K562 (cell line): ENCODE measurements around the gene FRYL. TPM values are rescaled to one million over a fixed set of nuclear protein-coding genes. Genes with fewer than 3 reads are reported as not detected.

ENCODE experiments used
- ATAC-seq: fragments of 200-7000 bp; cut with Tn5 transposase; 3 replicates; pipeline ENCODE4 v1.9.1; 2020; ENCODE audit warnings: moderate library complexity
- BruUV-seq: library from RNA; stranded (reverse); fragments of 400-500 nt; replicated peaks from 2 replicates; lab custom pipeline; 2021; lab: Mats Ljungman, UMichigan
- CTCF ChIA-PET: fragments of 300-600 bp; formaldehyde crosslinking; extraction: SDS; loops from one replicate; lab custom pipeline; 2021; ENCODE audit warnings: low intra/inter-chr PET ratio; lab: Yijun Ruan, JAX
- POLR2A ChIA-PET: fragments of 300-600, 350-650 bp; sonication (Branson Sonifier 250); formaldehyde crosslinking; extraction: SDS; loops from one replicate; lab custom pipeline; 2021; ENCODE audit warnings: antibody characterized with exemption, inconsistent platforms; lab: Yijun Ruan, JAX
- DNase-seq, 4 experiments: peaks; one replicate each; pipeline versions ENCODE4 v3.0.0 to v3.0.0-alpha.2; 2011 to 2018; ENCODE audit warnings: low spot score in 3 of 4, mixed read lengths in 3 of 4; ENCODE audit errors: extremely low read depth in 1 of 4
- FAIRE-seq: peaks from 2 replicates; lab custom pipeline; 2011; peaks lifted over from hg19 to GRCh38; lab: Jason Lieb, UNC
- H2AFZ ChIP-seq: 2 replicates; pipeline ENCODE4 v1.6.0; 2011; ENCODE audit warnings: low read depth, low read length, control low read depth, inconsistent platforms
- H3K27ac ChIP-seq: fragments of 200-600 bp; 3 replicates; pipeline ENCODE4 v1.8.0; 2011; ENCODE audit warnings: low read depth, mild to moderate bottlenecking, control low read depth, inconsistent platforms, low read length, moderate library complexity, mixed read lengths; ENCODE audit errors: extremely low read depth
- H3K27me3 ChIP-seq, 2 experiments: fragments of 300-600 bp in 1 of 2; 2 replicates in 1 of 2; 3 replicates in 1 of 2; pipeline versions ENCODE4 v1.6.0 to v1.8.0; 2011; ENCODE audit warnings: inconsistent platforms in 2 of 2, low read length in 2 of 2, mild to moderate bottlenecking in 1 of 2, mixed read lengths in 1 of 2, moderate library complexity in 1 of 2; ENCODE audit not compliant: control insufficient read depth in 2 of 2, insufficient read depth in 2 of 2
- H3K36me3 ChIP-seq: fragments of 300-600 bp; 3 replicates; pipeline ENCODE4 v1.8.0; 2011; ENCODE audit warnings: mild to moderate bottlenecking, low read length, inconsistent platforms; ENCODE audit not compliant: control insufficient read depth, insufficient read depth
- H3K4me1 ChIP-seq, 2 experiments: fragments of 200-600 bp in 1 of 2; replicated peaks in 1 of 2; 2 replicates in 1 of 2; 3 replicates in 1 of 2; pipeline versions ENCODE4 v1.5.1 to v1.8.0; 2011; ENCODE audit warnings: inconsistent platforms in 2 of 2, low read length in 2 of 2, mild to moderate bottlenecking in 1 of 2, mixed read lengths in 1 of 2, moderate library complexity in 1 of 2; ENCODE audit not compliant: control insufficient read depth in 2 of 2, insufficient read depth in 2 of 2
- H3K4me2 ChIP-seq: 2 replicates; pipeline ENCODE4 v1.6.1; 2011; ENCODE audit warnings: low read length, control low read depth, inconsistent platforms, mixed read lengths; ENCODE audit not compliant: insufficient read depth
- H3K4me3 ChIP-seq: fragments of 200-600 bp; sonication (generic), shearing (Covaris generic); 2 replicates; pipeline ENCODE4 v1.5.1; 2016; ENCODE audit warnings: control low read depth, inconsistent platforms
- H3K79me2 ChIP-seq: fragments of 200-600 bp; 3 replicates; pipeline ENCODE4 v1.8.0; 2011; ENCODE audit warnings: low read length, inconsistent platforms; ENCODE audit not compliant: control insufficient read depth, insufficient read depth
- H3K9ac ChIP-seq, 2 experiments: 2 replicates each; pipeline versions ENCODE4 v1.6.0 to v1.6.1; 2011; ENCODE audit warnings: low read depth in 2 of 2, low read length in 2 of 2, control low read depth in 1 of 2, inconsistent platforms in 1 of 2, mild to moderate bottlenecking in 1 of 2, mixed read lengths in 1 of 2; ENCODE audit not compliant: insufficient read depth in 1 of 2
- H3K9me1 ChIP-seq: one replicate; pipeline ENCODE4 v1.6.0; 2011; ENCODE audit warnings: inconsistent platforms, mild to moderate bottlenecking, low read length, moderate library complexity; ENCODE audit not compliant: control insufficient read depth, insufficient read depth
- H3K9me3 ChIP-seq: replicated peaks from 2 replicates; pipeline ENCODE4 v1.5.1; 2011; ENCODE audit warnings: low read depth, low read length, inconsistent platforms; ENCODE audit not compliant: control insufficient read depth, insufficient read depth
- H4K20me1 ChIP-seq: replicated peaks from 2 replicates; pipeline ENCODE4 v1.6.1; 2011; ENCODE audit warnings: low read length, inconsistent platforms, mixed read lengths; ENCODE audit not compliant: control insufficient read depth, insufficient read depth
- MCM5 ChIP-seq: fragments of 450-650 bp; IDR thresholded peaks from 2 replicates; pipeline ENCODE4 v1.6.1; 2016; ENCODE audit warnings: low read depth
- MEIS2 ChIP-seq: fragments of 450-650 bp; IDR thresholded peaks from 2 replicates; pipeline ENCODE4 v1.6.1; 2014; ENCODE audit warnings: mild to moderate bottlenecking; ENCODE audit not compliant: partially characterized antibody
- ZNF274 ChIP-seq: IDR thresholded peaks from 2 replicates; pipeline ENCODE4 v1.6.1; 2011; ENCODE audit warnings: low read depth, mild to moderate bottlenecking, low read length, moderate library complexity, borderline replicate concordance
- WGBS: fragments of 100-300 bp; shearing (Covaris generic); methylation state at CpG from one replicate; pipeline ENCODE4 v1.1.6; 2016; ENCODE audit warnings: low coverage, mixed read lengths; ENCODE audit not compliant: insufficient coverage; ENCODE audit errors: missing lambda C conversion rate; 5-methylcytosine and 5-hydroxymethylcytosine counted together
- in situ Hi-C: fragments of 300-500 bp; cut with MboI; formaldehyde crosslinking; loops from 4 replicates; pipeline ENCODE4 v1.15.0; 2018; ENCODE audit warnings: inconsistent platforms, mixed read lengths
- intact Hi-C: fragments of 100-400 bp; cut with micrococcal nuclease; formaldehyde crosslinking; loops from 2 replicates; pipeline ENCODE4 v1.14.2; 2022
- polyA plus RNA-seq, 8 experiments: library from polyadenylated mRNA; depleted of rRNA in 4 of 8; stranded (reverse) in 5 of 8; unstranded in 3 of 8; fragments of >200 nt; fragmentation: Nextera tagmentation in 2 of 8; fragmentation: Illumina TruSeq in 1 of 8; extraction: Ambion mirVana in 2 of 8; extraction: Trizol in 1 of 8; gene quantifications; 2 replicates each; pipeline versions ENCODE4 v1.2.1 to v1.2.3, GENCODE V29; 2011 to 2014; ENCODE audit warnings: inconsistent platforms in 1 of 8, missing spikeins in 1 of 8
- total RNA-seq, 7 experiments: library from RNA; depleted of rRNA in 6 of 7; stranded (reverse); fragments of >200 nt in 6 of 7; fragmentation: Illumina TruSeq in 2 of 7; extraction: Trizol in 2 of 7; gene quantifications; 2 replicates each; pipeline versions ENCODE4 v1.2.1 to v1.2.3, GENCODE V29; 2011 to 2021; ENCODE audit warnings: low replicate concordance in 1 of 7
- TF ChIP-seq, protein P1 (sequence below): fragments of 200-600 bp; sonication (generic); IDR thresholded peaks from one replicate; pipeline ENCODE4 v1.6.1; 2012; ENCODE audit warnings: mild to moderate bottlenecking, low read depth, low read length, inconsistent platforms

FRYL gene
- total and polyA plus RNA-seq, 9 of the 15 experiments (the other 6 are each of a cell fraction or from before 2014, with no cell fraction given) = 7.2 to 34.9 (median 15.9) TPM

GRCh38 chr4:48786549-48786948 lies 6.5 kb upstream of the FRYL start:
- WGBS = 67% methylated on average over 2 of the region's 2 CpGs
- H3K4me3 ChIP-seq = no peak overlapping the region
- POLR2A ChIA-PET = no interaction called here
- no peaks in the 10 kb centered on the region for H3K27me3 ChIP-seq
- FAIRE-seq = no peak
- no peak for ATAC-seq
- no peaks in the 10 kb centered on the region for H3K79me2 ChIP-seq
- BruUV-seq = no TSS peak
- no peak for DNase-seq
- no peak overlapping the region for H3K27ac ChIP-seq
- peak; percentile 9 for TF ChIP-seq MEIS2
- TF ChIP-seq ZNF274 = no peak
- H3K4me1 ChIP-seq = no peaks in the 10 kb centered on the region
- in situ Hi-C loops = no loop called here
- H3K4me2 ChIP-seq = no peak overlapping the region
- no peak overlapping the region for H2AFZ ChIP-seq
- H3K36me3 ChIP-seq = no peaks in the 10 kb centered on the region
- H4K20me1 ChIP-seq = no peaks in the 10 kb centered on the region
- CTCF ChIA-PET = no interaction called here
- no peaks in the 10 kb centered on the region for H3K9me3 ChIP-seq
- no peaks in the 10 kb centered on the region for H3K9me1 ChIP-seq
- intact Hi-C loops = no loop called here
- no peak overlapping the region for H3K9ac ChIP-seq

DNA sequence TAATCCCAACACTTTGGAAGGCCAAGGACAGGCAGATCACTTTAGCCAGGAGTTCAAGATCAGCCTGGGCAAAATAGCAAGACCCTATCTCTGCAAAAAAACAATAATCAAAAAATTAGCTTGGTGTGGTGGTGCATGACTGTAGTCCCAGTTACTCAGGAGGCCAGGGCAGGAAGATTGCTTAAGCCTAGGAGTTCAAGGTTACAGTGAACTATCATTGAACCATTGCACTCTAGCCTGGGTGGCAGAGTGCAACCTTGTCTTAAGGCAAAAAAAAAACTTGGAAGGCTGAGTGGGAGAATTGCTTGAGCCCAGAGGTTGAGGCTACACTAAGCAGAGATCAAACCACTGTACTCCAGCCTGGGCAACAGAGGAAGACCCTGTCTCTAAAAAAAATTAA lies 5.2 kb upstream of the FRYL start:
- in situ Hi-C loops = no loop called here
- ATAC-seq = no peak
- POLR2A ChIA-PET = no interaction called here

More for the DNA sequence above, 5.2 kb upstream of the FRYL start:
- no peaks in the 10 kb centered on the region for H3K36me3 ChIP-seq
- H3K9ac ChIP-seq = no peak overlapping the region
- CTCF ChIA-PET = no interaction called here
- FAIRE-seq = no peak
- no TSS peak for BruUV-seq
- H3K9me1 ChIP-seq = no peaks in the 10 kb centered on the region
- H3K4me3 ChIP-seq = no peak overlapping the region
- intact Hi-C loops = no loop called here
- H3K27me3 ChIP-seq = no peaks in the 10 kb centered on the region
- H3K9me3 ChIP-seq = no peaks in the 10 kb centered on the region
- no peaks in the 10 kb centered on the region for H4K20me1 ChIP-seq
- H3K27ac ChIP-seq = no peak overlapping the region
- H3K4me1 ChIP-seq = peaks cover 0 to 7% of the 10 kb centered on the region in 2 experiments; a peak in 1 of 5 replicates
- TF ChIP-seq, protein P1, sequence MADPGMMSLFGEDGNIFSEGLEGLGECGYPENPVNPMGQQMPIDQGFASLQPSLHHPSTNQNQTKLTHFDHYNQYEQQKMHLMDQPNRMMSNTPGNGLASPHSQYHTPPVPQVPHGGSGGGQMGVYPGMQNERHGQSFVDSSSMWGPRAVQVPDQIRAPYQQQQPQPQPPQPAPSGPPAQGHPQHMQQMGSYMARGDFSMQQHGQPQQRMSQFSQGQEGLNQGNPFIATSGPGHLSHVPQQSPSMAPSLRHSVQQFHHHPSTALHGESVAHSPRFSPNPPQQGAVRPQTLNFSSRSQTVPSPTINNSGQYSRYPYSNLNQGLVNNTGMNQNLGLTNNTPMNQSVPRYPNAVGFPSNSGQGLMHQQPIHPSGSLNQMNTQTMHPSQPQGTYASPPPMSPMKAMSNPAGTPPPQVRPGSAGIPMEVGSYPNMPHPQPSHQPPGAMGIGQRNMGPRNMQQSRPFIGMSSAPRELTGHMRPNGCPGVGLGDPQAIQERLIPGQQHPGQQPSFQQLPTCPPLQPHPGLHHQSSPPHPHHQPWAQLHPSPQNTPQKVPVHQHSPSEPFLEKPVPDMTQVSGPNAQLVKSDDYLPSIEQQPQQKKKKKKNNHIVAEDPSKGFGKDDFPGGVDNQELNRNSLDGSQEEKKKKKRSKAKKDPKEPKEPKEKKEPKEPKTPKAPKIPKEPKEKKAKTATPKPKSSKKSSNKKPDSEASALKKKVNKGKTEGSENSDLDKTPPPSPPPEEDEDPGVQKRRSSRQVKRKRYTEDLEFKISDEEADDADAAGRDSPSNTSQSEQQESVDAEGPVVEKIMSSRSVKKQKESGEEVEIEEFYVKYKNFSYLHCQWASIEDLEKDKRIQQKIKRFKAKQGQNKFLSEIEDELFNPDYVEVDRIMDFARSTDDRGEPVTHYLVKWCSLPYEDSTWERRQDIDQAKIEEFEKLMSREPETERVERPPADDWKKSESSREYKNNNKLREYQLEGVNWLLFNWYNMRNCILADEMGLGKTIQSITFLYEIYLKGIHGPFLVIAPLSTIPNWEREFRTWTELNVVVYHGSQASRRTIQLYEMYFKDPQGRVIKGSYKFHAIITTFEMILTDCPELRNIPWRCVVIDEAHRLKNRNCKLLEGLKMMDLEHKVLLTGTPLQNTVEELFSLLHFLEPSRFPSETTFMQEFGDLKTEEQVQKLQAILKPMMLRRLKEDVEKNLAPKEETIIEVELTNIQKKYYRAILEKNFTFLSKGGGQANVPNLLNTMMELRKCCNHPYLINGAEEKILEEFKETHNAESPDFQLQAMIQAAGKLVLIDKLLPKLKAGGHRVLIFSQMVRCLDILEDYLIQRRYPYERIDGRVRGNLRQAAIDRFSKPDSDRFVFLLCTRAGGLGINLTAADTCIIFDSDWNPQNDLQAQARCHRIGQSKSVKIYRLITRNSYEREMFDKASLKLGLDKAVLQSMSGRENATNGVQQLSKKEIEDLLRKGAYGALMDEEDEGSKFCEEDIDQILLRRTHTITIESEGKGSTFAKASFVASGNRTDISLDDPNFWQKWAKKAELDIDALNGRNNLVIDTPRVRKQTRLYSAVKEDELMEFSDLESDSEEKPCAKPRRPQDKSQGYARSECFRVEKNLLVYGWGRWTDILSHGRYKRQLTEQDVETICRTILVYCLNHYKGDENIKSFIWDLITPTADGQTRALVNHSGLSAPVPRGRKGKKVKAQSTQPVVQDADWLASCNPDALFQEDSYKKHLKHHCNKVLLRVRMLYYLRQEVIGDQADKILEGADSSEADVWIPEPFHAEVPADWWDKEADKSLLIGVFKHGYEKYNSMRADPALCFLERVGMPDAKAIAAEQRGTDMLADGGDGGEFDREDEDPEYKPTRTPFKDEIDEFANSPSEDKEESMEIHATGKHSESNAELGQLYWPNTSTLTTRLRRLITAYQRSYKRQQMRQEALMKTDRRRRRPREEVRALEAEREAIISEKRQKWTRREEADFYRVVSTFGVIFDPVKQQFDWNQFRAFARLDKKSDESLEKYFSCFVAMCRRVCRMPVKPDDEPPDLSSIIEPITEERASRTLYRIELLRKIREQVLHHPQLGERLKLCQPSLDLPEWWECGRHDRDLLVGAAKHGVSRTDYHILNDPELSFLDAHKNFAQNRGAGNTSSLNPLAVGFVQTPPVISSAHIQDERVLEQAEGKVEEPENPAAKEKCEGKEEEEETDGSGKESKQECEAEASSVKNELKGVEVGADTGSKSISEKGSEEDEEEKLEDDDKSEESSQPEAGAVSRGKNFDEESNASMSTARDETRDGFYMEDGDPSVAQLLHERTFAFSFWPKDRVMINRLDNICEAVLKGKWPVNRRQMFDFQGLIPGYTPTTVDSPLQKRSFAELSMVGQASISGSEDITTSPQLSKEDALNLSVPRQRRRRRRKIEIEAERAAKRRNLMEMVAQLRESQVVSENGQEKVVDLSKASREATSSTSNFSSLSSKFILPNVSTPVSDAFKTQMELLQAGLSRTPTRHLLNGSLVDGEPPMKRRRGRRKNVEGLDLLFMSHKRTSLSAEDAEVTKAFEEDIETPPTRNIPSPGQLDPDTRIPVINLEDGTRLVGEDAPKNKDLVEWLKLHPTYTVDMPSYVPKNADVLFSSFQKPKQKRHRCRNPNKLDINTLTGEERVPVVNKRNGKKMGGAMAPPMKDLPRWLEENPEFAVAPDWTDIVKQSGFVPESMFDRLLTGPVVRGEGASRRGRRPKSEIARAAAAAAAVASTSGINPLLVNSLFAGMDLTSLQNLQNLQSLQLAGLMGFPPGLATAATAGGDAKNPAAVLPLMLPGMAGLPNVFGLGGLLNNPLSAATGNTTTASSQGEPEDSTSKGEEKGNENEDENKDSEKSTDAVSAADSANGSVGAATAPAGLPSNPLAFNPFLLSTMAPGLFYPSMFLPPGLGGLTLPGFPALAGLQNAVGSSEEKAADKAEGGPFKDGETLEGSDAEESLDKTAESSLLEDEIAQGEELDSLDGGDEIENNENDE = no peak
- no peak for TF ChIP-seq MCM5
- no peaks in the 10 kb centered on the region for H3K79me2 ChIP-seq
- no peak overlapping the region for H3K4me2 ChIP-seq
- DNase-seq = no peak
- no peak overlapping the region for H2AFZ ChIP-seq
